HEK293 (cell line): ENCODE data around the gene TREH.

ENCODE experiments used
- GLI2 ChIP-seq: fragments of 450-650 bp; formaldehyde crosslinking; IDR thresholded peaks from 2 replicates; pipeline ENCODE4; 2017; ENCODE audit warnings: missing biosample characterization, missing genetic modification characterization, low read depth, borderline replicate concordance
- GLI4 ChIP-seq: fragments of 450-650 bp; formaldehyde crosslinking; IDR thresholded peaks from 2 replicates; pipeline ENCODE4 v1.5.1; 2016; ENCODE audit warnings: missing biosample characterization, missing genetic modification characterization
- KLF10 ChIP-seq: fragments of 450-650 bp; IDR thresholded peaks from 2 replicates; pipeline ENCODE4 v1.5.1; 2018; ENCODE audit warnings: missing biosample characterization, mild to moderate bottlenecking, missing genetic modification characterization
- KLF16 ChIP-seq: fragments of 450-650 bp; formaldehyde crosslinking; IDR thresholded peaks from 2 replicates; pipeline ENCODE4 v1.5.1; 2017; ENCODE audit warnings: missing biosample characterization, missing genetic modification characterization
- PRDM1 ChIP-seq: fragments of 450-650 bp; formaldehyde crosslinking; IDR thresholded peaks from 2 replicates; pipeline ENCODE4; 2016; ENCODE audit warnings: missing biosample characterization, missing genetic modification characterization
- SCRT2 ChIP-seq: fragments of 450-650 bp; formaldehyde crosslinking; IDR thresholded peaks from 2 replicates; pipeline ENCODE4 v1.5.1; 2016; ENCODE audit warnings: missing biosample characterization, missing genetic modification characterization
- TCF7L2 ChIP-seq: IDR thresholded peaks from 2 replicates; pipeline ENCODE4 v1.6.1; 2011; ENCODE audit warnings: low read depth, mild to moderate bottlenecking, inconsistent platforms, low read length, moderate library complexity, borderline replicate concordance
- WT1 ChIP-seq: fragments of 450-650 bp; formaldehyde crosslinking; IDR thresholded peaks from 2 replicates; pipeline ENCODE4 v1.5.1; 2016; ENCODE audit warnings: missing biosample characterization, missing genetic modification characterization
- ZBTB48 ChIP-seq: fragments of 450-650 bp; formaldehyde crosslinking; IDR thresholded peaks from 2 replicates; pipeline ENCODE4 v1.5.1; 2016; ENCODE audit warnings: missing biosample characterization, missing genetic modification characterization
- ZBTB8A ChIP-seq: fragments of 450-650 bp; formaldehyde crosslinking; IDR thresholded peaks from 2 replicates; pipeline ENCODE4 v1.5.1; 2016; ENCODE audit warnings: missing biosample characterization, missing genetic modification characterization
- ZFHX2 ChIP-seq: fragments of 450-650 bp; formaldehyde crosslinking; conservative IDR thresholded peaks from 2 replicates; pipeline ENCODE4 v1.5.1; 2016; ENCODE audit warnings: missing biosample characterization, missing genetic modification characterization
- ZFP3 ChIP-seq: fragments of 450-650 bp; formaldehyde crosslinking; IDR thresholded peaks from 2 replicates; pipeline ENCODE4 v1.5.1; 2016; ENCODE audit warnings: low read depth, missing biosample characterization, missing genetic modification characterization
- ZNF114 ChIP-seq: fragments of 450-650 bp; formaldehyde crosslinking; IDR thresholded peaks from 2 replicates; pipeline ENCODE4 v1.5.0; 2017; ENCODE audit warnings: missing biosample characterization, missing genetic modification characterization
- ZNF23 ChIP-seq: fragments of 450-650 bp; formaldehyde crosslinking; IDR thresholded peaks from 2 replicates; pipeline ENCODE4 v1.5.1; 2016; ENCODE audit warnings: missing biosample characterization, missing genetic modification characterization, borderline replicate concordance
- ZNF324 ChIP-seq: fragments of 450-650 bp; formaldehyde crosslinking; IDR thresholded peaks from 2 replicates; pipeline ENCODE4 v1.5.1; 2016; ENCODE audit warnings: missing biosample characterization, missing genetic modification characterization
- ZNF354C ChIP-seq: fragments of 450-650 bp; formaldehyde crosslinking; IDR thresholded peaks from 2 replicates; pipeline ENCODE4 v1.5.1; 2016; ENCODE audit warnings: missing biosample characterization, missing genetic modification characterization, low read depth, borderline replicate concordance
- ZNF473 ChIP-seq: fragments of 450-650 bp; formaldehyde crosslinking; IDR thresholded peaks from 2 replicates; pipeline ENCODE4 v1.5.1; 2017; ENCODE audit warnings: missing biosample characterization, missing genetic modification characterization
- ZNF560 ChIP-seq: fragments of 450-650 bp; formaldehyde crosslinking; IDR thresholded peaks from 2 replicates; pipeline ENCODE4 v1.5.1; 2017; ENCODE audit warnings: missing biosample characterization, missing genetic modification characterization, borderline replicate concordance
- ZNF571 ChIP-seq: fragments of 450-650 bp; formaldehyde crosslinking; IDR thresholded peaks from 2 replicates; pipeline ENCODE4 v1.5.0; 2017; ENCODE audit warnings: missing biosample characterization, missing genetic modification characterization
- ZNF621 ChIP-seq: fragments of 450-650 bp; formaldehyde crosslinking; IDR thresholded peaks from 2 replicates; pipeline ENCODE4 v1.5.1; 2017; ENCODE audit warnings: missing biosample characterization, missing genetic modification characterization
- ZNF626 ChIP-seq: fragments of 450-650 bp; sonication (Bioruptor Pico); formaldehyde crosslinking; IDR thresholded peaks from 2 replicates; pipeline ENCODE4 v1.5.1; 2018; ENCODE audit warnings: missing biosample characterization, missing genetic modification characterization, inconsistent platforms
- ZNF777 ChIP-seq: fragments of 450-650 bp; formaldehyde crosslinking; IDR thresholded peaks from 2 replicates; pipeline ENCODE4 v1.5.1; 2017; ENCODE audit warnings: missing biosample characterization, missing genetic modification characterization, borderline replicate concordance
- ZNF785 ChIP-seq: fragments of 450-650 bp; formaldehyde crosslinking; IDR thresholded peaks from 2 replicates; pipeline ENCODE4 v1.5.1; 2016; ENCODE audit warnings: missing biosample characterization, missing genetic modification characterization
- ZSCAN30 ChIP-seq: fragments of 450-650 bp; IDR thresholded peaks from 2 replicates; pipeline ENCODE4 v1.5.1; 2018; ENCODE audit warnings: missing biosample characterization, mild to moderate bottlenecking, missing genetic modification characterization, moderate library complexity
- ZXDB ChIP-seq: fragments of 450-650 bp; formaldehyde crosslinking; IDR thresholded peaks from 2 replicates; pipeline ENCODE4 v1.5.1; 2016; ENCODE audit warnings: missing biosample characterization, missing genetic modification characterization
- TF ChIP-seq, protein P1 (sequence below): fragments of 450-650 bp; formaldehyde crosslinking; IDR thresholded peaks from 2 replicates; pipeline ENCODE4 v1.5.1; 2016; ENCODE audit warnings: missing biosample characterization, missing genetic modification characterization
- TF ChIP-seq, protein P2 (sequence below): fragments of 450-650 bp; formaldehyde crosslinking; IDR thresholded peaks from 2 replicates; pipeline ENCODE4 v1.5.1; 2017; ENCODE audit warnings: missing biosample characterization, missing genetic modification characterization
- TF ChIP-seq, protein P3 (sequence below): fragments of 450-650 bp; formaldehyde crosslinking; IDR thresholded peaks from 2 replicates; pipeline ENCODE4 v1.5.1; 2016; ENCODE audit warnings: missing biosample characterization, missing genetic modification characterization
- TF ChIP-seq, protein P4 (sequence below): fragments of 450-650 bp; formaldehyde crosslinking; IDR thresholded peaks from 2 replicates; pipeline ENCODE4 v1.5.1; 2016; ENCODE audit warnings: missing biosample characterization, missing genetic modification characterization
- TF ChIP-seq, protein P5 (sequence below): fragments of 450-650 bp; formaldehyde crosslinking; IDR thresholded peaks from 2 replicates; pipeline ENCODE4 v1.5.0; 2017; ENCODE audit warnings: missing biosample characterization, missing genetic modification characterization, borderline replicate concordance
- TF ChIP-seq, protein P6 (sequence below): fragments of 450-650 bp; formaldehyde crosslinking; optimal IDR thresholded peaks from 2 replicates; pipeline ENCODE3; 2016; ENCODE audit warnings: missing biosample characterization, mild to moderate bottlenecking, missing genetic modification characterization

Gene TREH

DNA sequence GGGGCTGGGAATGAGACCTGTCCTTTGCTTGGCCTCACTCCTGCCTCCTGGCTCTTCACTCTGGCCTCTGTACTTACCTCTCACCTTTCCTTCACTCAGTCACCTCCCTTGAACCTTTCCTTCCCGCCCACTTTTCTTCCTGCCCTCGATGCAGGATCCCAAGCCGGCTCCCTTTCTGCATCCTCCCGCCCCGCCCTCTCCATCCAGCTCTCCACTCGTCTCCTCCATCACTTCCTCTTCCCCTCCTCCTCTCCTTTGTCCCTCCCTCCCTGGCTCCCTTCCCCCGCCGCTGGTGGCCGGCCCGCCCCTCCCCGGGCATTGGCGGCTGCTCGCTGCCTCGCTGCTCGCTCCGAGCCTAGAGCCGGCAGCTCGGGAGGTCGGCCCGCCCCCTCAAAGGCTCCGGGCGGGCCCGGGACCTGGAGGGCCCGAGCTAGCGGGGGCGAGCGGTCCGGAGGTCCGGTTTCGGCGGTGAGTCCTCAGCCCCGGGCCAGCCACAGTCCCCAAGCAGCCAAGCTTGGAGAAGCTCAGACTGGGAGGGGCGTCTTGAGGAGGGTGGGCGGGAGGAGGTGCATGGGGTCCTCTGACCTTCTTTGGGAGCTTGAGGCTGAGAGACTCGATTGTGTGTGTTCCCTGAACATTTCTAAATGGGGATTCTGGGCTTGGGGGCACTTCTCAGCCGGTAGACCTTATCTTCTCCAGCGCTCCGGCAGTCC is 58.2 kb downstream of the TREH start (continued):
- TF ChIP-seq, protein P1, sequence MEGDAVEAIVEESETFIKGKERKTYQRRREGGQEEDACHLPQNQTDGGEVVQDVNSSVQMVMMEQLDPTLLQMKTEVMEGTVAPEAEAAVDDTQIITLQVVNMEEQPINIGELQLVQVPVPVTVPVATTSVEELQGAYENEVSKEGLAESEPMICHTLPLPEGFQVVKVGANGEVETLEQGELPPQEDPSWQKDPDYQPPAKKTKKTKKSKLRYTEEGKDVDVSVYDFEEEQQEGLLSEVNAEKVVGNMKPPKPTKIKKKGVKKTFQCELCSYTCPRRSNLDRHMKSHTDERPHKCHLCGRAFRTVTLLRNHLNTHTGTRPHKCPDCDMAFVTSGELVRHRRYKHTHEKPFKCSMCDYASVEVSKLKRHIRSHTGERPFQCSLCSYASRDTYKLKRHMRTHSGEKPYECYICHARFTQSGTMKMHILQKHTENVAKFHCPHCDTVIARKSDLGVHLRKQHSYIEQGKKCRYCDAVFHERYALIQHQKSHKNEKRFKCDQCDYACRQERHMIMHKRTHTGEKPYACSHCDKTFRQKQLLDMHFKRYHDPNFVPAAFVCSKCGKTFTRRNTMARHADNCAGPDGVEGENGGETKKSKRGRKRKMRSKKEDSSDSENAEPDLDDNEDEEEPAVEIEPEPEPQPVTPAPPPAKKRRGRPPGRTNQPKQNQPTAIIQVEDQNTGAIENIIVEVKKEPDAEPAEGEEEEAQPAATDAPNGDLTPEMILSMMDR (tag by site-specific recombination) = no peak
- no peak for TF ChIP-seq ZBTB48
- TF ChIP-seq, protein P2, sequence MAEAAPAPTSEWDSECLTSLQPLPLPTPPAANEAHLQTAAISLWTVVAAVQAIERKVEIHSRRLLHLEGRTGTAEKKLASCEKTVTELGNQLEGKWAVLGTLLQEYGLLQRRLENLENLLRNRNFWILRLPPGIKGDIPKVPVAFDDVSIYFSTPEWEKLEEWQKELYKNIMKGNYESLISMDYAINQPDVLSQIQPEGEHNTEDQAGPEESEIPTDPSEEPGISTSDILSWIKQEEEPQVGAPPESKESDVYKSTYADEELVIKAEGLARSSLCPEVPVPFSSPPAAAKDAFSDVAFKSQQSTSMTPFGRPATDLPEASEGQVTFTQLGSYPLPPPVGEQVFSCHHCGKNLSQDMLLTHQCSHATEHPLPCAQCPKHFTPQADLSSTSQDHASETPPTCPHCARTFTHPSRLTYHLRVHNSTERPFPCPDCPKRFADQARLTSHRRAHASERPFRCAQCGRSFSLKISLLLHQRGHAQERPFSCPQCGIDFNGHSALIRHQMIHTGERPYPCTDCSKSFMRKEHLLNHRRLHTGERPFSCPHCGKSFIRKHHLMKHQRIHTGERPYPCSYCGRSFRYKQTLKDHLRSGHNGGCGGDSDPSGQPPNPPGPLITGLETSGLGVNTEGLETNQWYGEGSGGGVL (tag by site-specific recombination) = peak; percentile 89
- TF ChIP-seq KLF16 (tag by site-specific recombination) = peak; percentile 63; the same call in 1 of the 2 replicates
- no peak for TF ChIP-seq ZNF324
- TF ChIP-seq, protein P3, sequence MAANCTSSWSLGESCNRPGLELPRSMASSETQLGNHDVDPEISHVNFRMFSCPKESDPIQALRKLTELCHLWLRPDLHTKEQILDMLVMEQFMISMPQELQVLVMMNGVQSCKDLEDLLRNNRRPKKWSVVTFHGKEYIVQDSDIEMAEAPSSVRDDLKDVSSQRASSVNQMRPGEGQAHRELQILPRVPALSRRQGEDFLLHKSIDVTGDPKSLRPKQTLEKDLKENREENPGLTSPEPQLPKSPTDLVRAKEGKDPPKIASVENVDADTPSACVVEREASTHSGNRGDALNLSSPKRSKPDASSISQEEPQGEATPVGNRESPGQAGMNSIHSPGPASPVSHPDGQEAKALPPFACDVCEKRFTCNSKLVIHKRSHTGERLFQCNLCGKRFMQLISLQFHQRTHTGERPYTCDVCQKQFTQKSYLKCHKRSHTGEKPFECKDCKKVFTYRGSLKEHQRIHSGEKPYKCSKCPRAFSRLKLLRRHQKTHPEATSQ (tag by site-specific recombination) = no peak
- TF ChIP-seq ZNF626 (tag by site-specific recombination) = no peak
- no peak for TF ChIP-seq GLI4 (tag by site-specific recombination)
- 0 out of 2 replicates have a peak, but pooled peaks have one; percentile 13 for TF ChIP-seq ZSCAN30
- TF ChIP-seq ZNF785 (tag by site-specific recombination) = no peak
- TF ChIP-seq ZXDB (tag by site-specific recombination) = peak; percentile 41; the same call in 1 of the 2 replicates
- peak; percentile 55 for TF ChIP-seq ZFHX2 (tag by site-specific recombination)
- TF ChIP-seq KLF10 (tag by site-specific recombination) = no peak
- TF ChIP-seq ZNF621 (tag by site-specific recombination) = no peak
- TF ChIP-seq, protein P4, sequence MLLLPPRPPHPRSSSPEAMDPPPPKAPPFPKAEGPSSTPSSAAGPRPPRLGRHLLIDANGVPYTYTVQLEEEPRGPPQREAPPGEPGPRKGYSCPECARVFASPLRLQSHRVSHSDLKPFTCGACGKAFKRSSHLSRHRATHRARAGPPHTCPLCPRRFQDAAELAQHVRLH (tag by site-specific recombination) = no peak
- TF ChIP-seq ZBTB8A = peak; percentile 48
- TF ChIP-seq ZNF473 = no peak
- no peak for TF ChIP-seq TCF7L2
- no peak for TF ChIP-seq ZNF560 (tag by site-specific recombination)
- TF ChIP-seq ZNF354C = no peak
- no peak for TF ChIP-seq ZNF114 (tag by site-specific recombination)
- no peak for TF ChIP-seq GLI2 (tag by site-specific recombination)
- TF ChIP-seq, protein P5, sequence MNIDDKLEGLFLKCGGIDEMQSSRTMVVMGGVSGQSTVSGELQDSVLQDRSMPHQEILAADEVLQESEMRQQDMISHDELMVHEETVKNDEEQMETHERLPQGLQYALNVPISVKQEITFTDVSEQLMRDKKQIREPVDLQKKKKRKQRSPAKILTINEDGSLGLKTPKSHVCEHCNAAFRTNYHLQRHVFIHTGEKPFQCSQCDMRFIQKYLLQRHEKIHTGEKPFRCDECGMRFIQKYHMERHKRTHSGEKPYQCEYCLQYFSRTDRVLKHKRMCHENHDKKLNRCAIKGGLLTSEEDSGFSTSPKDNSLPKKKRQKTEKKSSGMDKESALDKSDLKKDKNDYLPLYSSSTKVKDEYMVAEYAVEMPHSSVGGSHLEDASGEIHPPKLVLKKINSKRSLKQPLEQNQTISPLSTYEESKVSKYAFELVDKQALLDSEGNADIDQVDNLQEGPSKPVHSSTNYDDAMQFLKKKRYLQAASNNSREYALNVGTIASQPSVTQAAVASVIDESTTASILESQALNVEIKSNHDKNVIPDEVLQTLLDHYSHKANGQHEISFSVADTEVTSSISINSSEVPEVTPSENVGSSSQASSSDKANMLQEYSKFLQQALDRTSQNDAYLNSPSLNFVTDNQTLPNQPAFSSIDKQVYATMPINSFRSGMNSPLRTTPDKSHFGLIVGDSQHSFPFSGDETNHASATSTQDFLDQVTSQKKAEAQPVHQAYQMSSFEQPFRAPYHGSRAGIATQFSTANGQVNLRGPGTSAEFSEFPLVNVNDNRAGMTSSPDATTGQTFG = no peak
- TF ChIP-seq SCRT2 (tag by site-specific recombination) = no peak
- no peak for TF ChIP-seq ZNF571 (tag by site-specific recombination)
- no peak for TF ChIP-seq ZFP3 (tag by site-specific recombination)
- no peak for TF ChIP-seq ZNF23 (tag by site-specific recombination)
- TF ChIP-seq, protein P6, sequence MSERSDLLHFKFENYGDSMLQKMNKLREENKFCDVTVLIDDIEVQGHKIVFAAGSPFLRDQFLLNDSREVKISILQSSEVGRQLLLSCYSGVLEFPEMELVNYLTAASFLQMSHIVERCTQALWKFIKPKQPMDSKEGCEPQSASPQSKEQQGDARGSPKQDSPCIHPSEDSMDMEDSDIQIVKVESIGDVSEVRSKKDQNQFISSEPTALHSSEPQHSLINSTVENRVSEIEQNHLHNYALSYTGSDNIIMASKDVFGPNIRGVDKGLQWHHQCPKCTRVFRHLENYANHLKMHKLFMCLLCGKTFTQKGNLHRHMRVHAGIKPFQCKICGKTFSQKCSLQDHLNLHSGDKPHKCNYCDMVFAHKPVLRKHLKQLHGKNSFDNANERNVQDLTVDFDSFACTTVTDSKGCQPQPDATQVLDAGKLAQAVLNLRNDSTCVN = peak; percentile 47
- TF ChIP-seq WT1 (tag by site-specific recombination) = 0 out of 2 replicates have a peak, but pooled peaks have one; percentile 14
- TF ChIP-seq ZNF777 = no peak
- TF ChIP-seq PRDM1 (tag by site-specific recombination) = peak; percentile 47; the same call in 1 of the 2 replicates
